ENCODE measurements around the gene RAI1. TPM values are rescaled to one million over a fixed set of nuclear protein-coding genes. Genes with fewer than 3 reads are reported as not detected.

RAI1 gene
- total and polyA plus RNA-seq, 2 of the 8 experiments (the other 6 are each of a cell fraction or from before 2014, with no cell fraction given): 0.39 to 1.2 TPM

GRCh38 chr17:17769869-17770631, 88.8 kb downstream of the RAI1 start:
- no peaks in the 10 kb centered on the region for H3K36me3 ChIP-seq (ENCODE audit: control insufficient read depth in 2 of 4, insufficient read depth in 4 of 4, low read length in 3 of 4)
- H3K79me2 ChIP-seq (ENCODE audit: control insufficient read depth in 1 of 2, insufficient read depth in 2 of 2, low read length in 2 of 2): no peaks in the 10 kb centered on the region
- peaks cover 0 to 1% of the 10 kb centered on the region in 2 experiments for H4K20me1 ChIP-seq (replicated peaks in 1 of 2; ENCODE audit: control insufficient read depth in 1 of 2, insufficient read depth in 2 of 2, low read length in 2 of 2)
- H3K4ac ChIP-seq (replicated peaks; ENCODE audit: insufficient read length, low read depth, low read length): no peak overlapping the region
- TF ChIP-seq JUND (IDR thresholded peaks at IDR 0.05; ENCODE audit: low read length) (no peak), TBP (IDR thresholded peaks at IDR 0.05; ENCODE audit: low read depth, low read length) (no peak), KDM4A (IDR thresholded peaks at IDR 0.05; ENCODE audit: low read depth, low read length, severe bottlenecking) (no peak), SIN3A (conservative IDR thresholded peaks at IDR 0.05 in 1 of 2, IDR thresholded peaks at IDR 0.05 in 1 of 2; ENCODE audit: low read depth in 1 of 2, low read length in 2 of 2) (no peak), SP1 (IDR thresholded peaks at IDR 0.05; ENCODE audit: low read depth, low read length) (no peak), JUN (IDR thresholded peaks at IDR 0.05; ENCODE audit: low read depth, low read length) (no peak), GABPA (IDR thresholded peaks at IDR 0.05; ENCODE audit: borderline replicate concordance, insufficient read depth, low read length) (no peak), GTF2F1 (IDR thresholded peaks at IDR 0.05; ENCODE audit: borderline replicate concordance, low read depth, low read length) (no peak), CHD2 (IDR thresholded peaks at IDR 0.05; ENCODE audit: low read length) (no peak), TAF7 (optimal IDR thresholded peaks at IDR 0.05; ENCODE audit: borderline replicate concordance, low read depth, low read length) (no peak)
- H2BK20ac ChIP-seq (ENCODE audit: low read length): 0 out of 2 replicates have a peak overlapping the region, but pooled peaks have one; percentile 48
- H4K5ac ChIP-seq (ENCODE audit: insufficient read length, low read depth, low read length): no peak overlapping the region
- no peak overlapping the region for H4K91ac ChIP-seq (replicated peaks; ENCODE audit: insufficient read length, low read length)
- H3K14ac ChIP-seq (ENCODE audit: insufficient read length): no peak overlapping the region
- H2AK5ac ChIP-seq (ENCODE audit: low read depth, low read length): no peak overlapping the region
- no peak overlapping the region for H2BK15ac ChIP-seq (ENCODE audit: low read length)
- H3K9me3 ChIP-seq (ENCODE audit: insufficient read depth in 2 of 2, low read depth in 1 of 2, low read length in 1 of 2): no peaks in the 10 kb centered on the region
- no peak overlapping the region for H4K8ac ChIP-seq (ENCODE audit: extremely low read depth, insufficient read depth, low read length)
- no peak overlapping the region for H3K4me2 ChIP-seq (ENCODE audit: insufficient read depth in 1 of 2, low read depth in 2 of 2, low read length in 2 of 2)
- peaks cover 1% of the 10 kb centered on the region; the same call in 1 of the 2 replicates for H3K23me2 ChIP-seq (ENCODE audit: low read depth, low read length)
- no peak overlapping the region for H2BK5ac ChIP-seq (ENCODE audit: low read depth, low read length)
- POLR2A ChIA-PET (ENCODE audit: partially characterized antibody): no interaction called here
- peak overlapping the region; percentile 48; the same call in 1 of the 2 replicates for H3K18ac ChIP-seq (ENCODE audit: extremely low read depth, low read length)
- H2BK12ac ChIP-seq (ENCODE audit: low read depth, low read length): no peak overlapping the region
- no peak overlapping the region for H2AFZ ChIP-seq (ENCODE audit: low read length)
- WGBS, 2 experiments (ENCODE audit: extremely low coverage in 1 of 2, insufficient coverage in 1 of 2, insufficient read length in 1 of 2, insufficient replicate concordance in 2 of 2, low coverage in 1 of 2, low lambda C conversion rate in 2 of 2, missing lambda C conversion rate in 1 of 2): 88% methylated on average over 22 of the region's 25 CpGs; no CpG with 5 or more reads in 1 of the 2 experiments
- H3K56ac ChIP-seq (replicated peaks; ENCODE audit: insufficient read length, low read depth, low read length): no peak overlapping the region
- H3K4me1 ChIP-seq (replicated peaks in 1 of 4; ENCODE audit: control insufficient read depth in 3 of 4, insufficient read depth in 4 of 4, low read length in 3 of 4): peaks cover 0 to 8% (median 5%) of the 10 kb centered on the region in 4 experiments; a peak in 3 of 7 replicates
- FAIRE-seq: no peak
- no peak overlapping the region for H3K27ac ChIP-seq (ENCODE audit: low read depth, low read length)
- H3K23ac ChIP-seq (ENCODE audit: insufficient read length): no peak overlapping the region
- H3K9ac ChIP-seq (replicated peaks in 1 of 4; ENCODE audit: extremely low read depth in 1 of 4, low read depth in 3 of 4, low read length in 3 of 4): no peak overlapping the region
- peaks cover 0 to 2% (median 0%) of the 10 kb centered on the region in 4 experiments; a peak in 2 of 7 replicates for H3K27me3 ChIP-seq (replicated peaks in 1 of 4; ENCODE audit: control insufficient read depth in 3 of 4, extremely low read depth in 1 of 4, insufficient read depth in 3 of 4, low read length in 3 of 4)
- H2BK120ac ChIP-seq (replicated peaks; ENCODE audit: low read depth, low read length): no peak overlapping the region
- CTCF ChIA-PET (ENCODE audit: partially characterized antibody): interaction anchor here (0.6 to 1.8 kb wide), 8 partner anchors 11 to 74 kb away, joined by 3 to 6 read pairs (median 4); no protein-coding TSS in a partner anchor
- no peak for DNase-seq (ENCODE audit: low read depth in 1 of 2, low spot score in 2 of 2)
- no peak overlapping the region for H3K4me3 ChIP-seq (ENCODE audit: extremely low read depth in 1 of 4, insufficient read depth in 2 of 4, low read depth in 3 of 4, low read length in 4 of 4)
- H3K79me1 ChIP-seq (ENCODE audit: low read depth, low read length): no peaks in the 10 kb centered on the region

Measured in H1 (cell line).